IMR-90 (cell line): Measurements from ENCODE around the gene DAPL1.

Experiments
- BHLHE40 ChIP-seq: fragments of 150-350 bp; IDR thresholded peaks from 2 replicates; pipeline ENCODE4 v1.6.1; 2016; ENCODE audit warnings: mild to moderate bottlenecking, low read depth, low read length
- CTCF ChIP-seq: conservative IDR thresholded peaks from 2 replicates; pipeline ENCODE4 v1.5.1; 2012; ENCODE audit warnings: mild to moderate bottlenecking, low read depth, low read length, improper control_type of control experiment
- MXI1 ChIP-seq: IDR thresholded peaks from 2 replicates; pipeline ENCODE4 v1.6.1; 2012; ENCODE audit warnings: low read depth, mild to moderate bottlenecking, low read length, moderate library complexity, borderline replicate concordance
- NFE2L2 ChIP-seq: fragments of 150-350 bp; IDR thresholded peaks from 2 replicates; pipeline ENCODE4 v1.6.1; 2016; ENCODE audit warnings: low read depth, mild to moderate bottlenecking, low read length
- POLR2A ChIP-seq: IDR thresholded peaks from 2 replicates; pipeline ENCODE4 v1.6.1; 2012; ENCODE audit warnings: mild to moderate bottlenecking, low read depth, low read length
- RCOR1 ChIP-seq: IDR thresholded peaks from 2 replicates; pipeline ENCODE4 v1.6.1; 2012; ENCODE audit warnings: mild to moderate bottlenecking, low read length, improper control_type of control experiment; ENCODE audit not compliant: insufficient replicate concordance
- RFX5 ChIP-seq: IDR thresholded peaks from 2 replicates; pipeline ENCODE4 v1.8.0; 2012; ENCODE audit warnings: low read depth, mild to moderate bottlenecking, low read length, moderate library complexity
- TF ChIP-seq, protein P1 (sequence below): fragments of 150-350 bp; IDR thresholded peaks from 2 replicates; pipeline ENCODE4 v1.6.1; 2017; ENCODE audit warnings: mild to moderate bottlenecking, antibody characterized with exemption, low read length, low read depth

GRCh38 chr2:158806941-158807340, 11.8 kb downstream of the DAPL1 start:
- TF ChIP-seq CTCF (no peak), POLR2A (no peak), MXI1 (no peak), NFE2L2 (no peak), BHLHE40 (no peak), RFX5 (no peak), RCOR1 (no peak)
- TF ChIP-seq, protein P1, sequence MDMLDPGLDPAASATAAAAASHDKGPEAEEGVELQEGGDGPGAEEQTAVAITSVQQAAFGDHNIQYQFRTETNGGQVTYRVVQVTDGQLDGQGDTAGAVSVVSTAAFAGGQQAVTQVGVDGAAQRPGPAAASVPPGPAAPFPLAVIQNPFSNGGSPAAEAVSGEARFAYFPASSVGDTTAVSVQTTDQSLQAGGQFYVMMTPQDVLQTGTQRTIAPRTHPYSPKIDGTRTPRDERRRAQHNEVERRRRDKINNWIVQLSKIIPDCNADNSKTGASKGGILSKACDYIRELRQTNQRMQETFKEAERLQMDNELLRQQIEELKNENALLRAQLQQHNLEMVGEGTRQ, result no peak
